Retina (tissue), 1 donor: Measurements from ENCODE around the gene RFX6.

Experiments used
- DNase-seq: peaks from one replicate; pipeline ENCODE4 v3.0.0-alpha.2; 2016

RFX6 gene

GRCh38 chr6:116894669-116895068 is 17.6 kb downstream of the RFX6 start:
- DNase-seq: no peak

- DNase-seq: no peak
Observed at GRCh38 chr6:116895935-116896334, 18.9 kb downstream of the RFX6 start.

- no peak for DNase-seq
Observed at GRCh38 chr6:116902634-116903033, 25.6 kb downstream of the RFX6 start.

- DNase-seq: no peak
Observed at GRCh38 chr6:116922853-116923548, 46.0 kb downstream of the RFX6 start.

- no peak for DNase-seq
Observed at GRCh38 chr6:116924245-116924644, 47.2 kb downstream of the RFX6 start.

- no peak for DNase-seq
Observed at GRCh38 chr6:116925088-116925794, 48.2 kb downstream of the RFX6 start.

GRCh38 chr6:116928677-116929076 is 51.6 kb downstream of the RFX6 start:
- no peak for DNase-seq

GRCh38 chr6:116929825-116930224 is 52.8 kb downstream of the RFX6 start:
- DNase-seq: no peak

- no peak for DNase-seq
Observed at GRCh38 chr6:116931456-116931855, 54.4 kb downstream of the RFX6 start.

- no peak for DNase-seq
Observed at GRCh38 chr6:116932496-116932895, 55.5 kb downstream of the RFX6 start.

GRCh38 chr6:116933485-116933884 is 56.4 kb downstream of the RFX6 start:
- DNase-seq: no peak

- no peak for DNase-seq
Observed at GRCh38 chr6:116938305-116938704, 61.3 kb downstream of the RFX6 start.

- no peak for DNase-seq
Observed at GRCh38 chr6:116941727-116942126, 64.7 kb downstream of the RFX6 start.

- DNase-seq: no peak
Observed at GRCh38 chr6:116945809-116946208, 68.8 kb downstream of the RFX6 start.

GRCh38 chr6:116948533-116949304 is 71.7 kb downstream of the RFX6 start:
- DNase-seq: no peak

GRCh38 chr6:116949964-116950363 is 72.9 kb downstream of the RFX6 start:
- no peak for DNase-seq

- DNase-seq: no peak
Observed at GRCh38 chr6:116954335-116954734, 77.3 kb downstream of the RFX6 start.

GRCh38 chr6:116954938-116955337 is 77.9 kb downstream of the RFX6 start:
- no peak for DNase-seq

GRCh38 chr6:116955773-116956172 is 78.7 kb downstream of the RFX6 start:
- DNase-seq: no peak

GRCh38 chr6:116963972-116964371 is 86.9 kb downstream of the RFX6 start:
- no peak for DNase-seq

GRCh38 chr6:116966675-116967576 is 89.9 kb downstream of the RFX6 start:
- DNase-seq: no peak

GRCh38 chr6:116969211-116969863 is 92.3 kb downstream of the RFX6 start:
- DNase-seq: peak; percentile 20
